HG03108 (cell line): ENCODE data around the gene PLXNA4.

Experiments used
- ATAC-seq: cut with Tn5 transposase; IDR thresholded peaks from one replicate; pipeline ENCODE4 v1.9.1; 2021; ENCODE audit warnings: moderate library complexity; ENCODE audit not compliant: unreplicated experiment

PLXNA4 gene

GRCh38 chr7:132446666-132447278 lies 129.5 kb downstream of the PLXNA4 start:
- no peak for ATAC-seq

- ATAC-seq, result no peak
Observed at GRCh38 chr7:132446260-132446659, 130.0 kb downstream of the PLXNA4 start.

- no peak for ATAC-seq
Observed at GRCh38 chr7:132443761-132444520, 132.3 kb downstream of the PLXNA4 start.

- no peak for ATAC-seq
Observed at GRCh38 chr7:132441935-132442334, 134.3 kb downstream of the PLXNA4 start.

- no peak for ATAC-seq
Observed at GRCh38 chr7:132440151-132440550, 136.1 kb downstream of the PLXNA4 start.

- ATAC-seq, result no peak
Observed at GRCh38 chr7:132438926-132439325, 137.3 kb downstream of the PLXNA4 start.

GRCh38 chr7:132437730-132438129 lies 138.5 kb downstream of the PLXNA4 start:
- ATAC-seq, result no peak

- no peak for ATAC-seq
Observed at GRCh38 chr7:132436121-132436520, 140.1 kb downstream of the PLXNA4 start.

GRCh38 chr7:132435016-132435990 lies 141.0 kb downstream of the PLXNA4 start:
- ATAC-seq, result no peak

- ATAC-seq, result no peak
Observed at GRCh38 chr7:132434041-132434440, 142.2 kb downstream of the PLXNA4 start.

GRCh38 chr7:132433301-132433700 lies 143.0 kb downstream of the PLXNA4 start:
- no peak for ATAC-seq

GRCh38 chr7:132430861-132431822 lies 145.1 kb downstream of the PLXNA4 start:
- ATAC-seq, result no peak

- no peak for ATAC-seq
Observed at GRCh38 chr7:132430041-132430855, 146.0 kb downstream of the PLXNA4 start.

- no peak for ATAC-seq
Observed at GRCh38 chr7:132429181-132429580, 147.1 kb downstream of the PLXNA4 start.

- ATAC-seq, result no peak
Observed at GRCh38 chr7:132428247-132428919, 147.9 kb downstream of the PLXNA4 start.

- no peak for ATAC-seq
Observed at GRCh38 chr7:132425942-132426341, 150.3 kb downstream of the PLXNA4 start.

- ATAC-seq, result no peak
Observed at GRCh38 chr7:132424821-132425724, 151.2 kb downstream of the PLXNA4 start.

- ATAC-seq, result no peak
Observed at GRCh38 chr7:132424277-132424676, 152.0 kb downstream of the PLXNA4 start.
